B cell (primary cell): ENCODE data around the gene RFT1. TPM values are rescaled to one million over a fixed set of nuclear protein-coding genes. Genes with fewer than 3 reads are reported as not detected.

Experiments used
- ATAC-seq: fragments of 200-7000 bp; cut with Tn5 transposase; one replicate; pipeline ENCODE4 v1.10.0; 2021; ENCODE audit warnings: low read depth, mild to moderate bottlenecking, moderate number of reproducible peaks, moderate library complexity
- CTCF ChIA-PET: fragments of 350-600 bp; sonication (Branson Sonifier 250); formaldehyde crosslinking; loops from one replicate; lab custom pipeline; 2021; ENCODE audit warnings: antibody characterized with exemption, inconsistent platforms; lab: Charles Lee
- POLR2A ChIA-PET: fragments of 350-600 bp; sonication (Branson Sonifier 250); formaldehyde crosslinking; loops from one replicate; lab custom pipeline; 2021; ENCODE audit warnings: antibody characterized with exemption; lab: Charles Lee
- DNase-seq: peaks from one replicate; pipeline ENCODE4 v3.0.0; 2013
- H2AFZ ChIP-seq: 2 replicates; pipeline ENCODE4 v1.6.1; 2012; ENCODE audit warnings: mild to moderate bottlenecking, low read depth, low read length; ENCODE audit not compliant: insufficient read depth, poor library complexity, severe bottlenecking
- H3K27ac ChIP-seq, 2 donors: 1 replicate in 1 of 2; 2 replicates in 1 of 2; pipeline ENCODE4 v1.5.1; 2012 to 2013; ENCODE audit warnings: low read length in 2 of 2, mild to moderate bottlenecking in 2 of 2, moderate library complexity in 1 of 2
- H3K27me3 ChIP-seq, 4 experiments: fragments of 200-600 bp in 1 of 4; sonication (generic) in 1 of 4; replicated peaks in 1 of 4; 1 replicate in 2 of 4; 2 replicates in 2 of 4; pipeline versions ENCODE4 v1.6.1 to v1.7.0; 2013 to 2016; ENCODE audit warnings: low read length in 3 of 4, mild to moderate bottlenecking in 2 of 4, mixed read lengths in 1 of 4, moderate library complexity in 1 of 4; ENCODE audit not compliant: insufficient read depth in 4 of 4, control insufficient read depth in 3 of 4; ENCODE audit errors: control extremely low read depth in 1 of 4
- H3K36me3 ChIP-seq, 2 experiments: replicated peaks in 1 of 2; 1 replicate in 1 of 2; 2 replicates in 1 of 2; pipeline versions ENCODE4 v1.6.1 to v1.7.1; 2013; ENCODE audit warnings: low read length in 1 of 2; ENCODE audit not compliant: insufficient read depth in 2 of 2, control insufficient read depth in 1 of 2; ENCODE audit errors: control extremely low read depth in 1 of 2, extremely low read depth in 1 of 2
- H3K4me1 ChIP-seq, 2 donors: fragments of 200-600 bp in 1 of 2; sonication (generic) in 1 of 2; 1 replicate in 1 of 2; 2 replicates in 1 of 2; pipeline versions ENCODE4 v1.5.1 to v1.6.1; 2013 to 2017; ENCODE audit warnings: low read length in 2 of 2; ENCODE audit not compliant: control insufficient read depth in 2 of 2, insufficient read depth in 2 of 2
- H3K4me2 ChIP-seq: replicated peaks from 2 replicates; pipeline ENCODE3; 2012; ENCODE audit warnings: mild to moderate bottlenecking, low read depth, low read length; ENCODE audit not compliant: poor library complexity, severe bottlenecking
- H3K4me3 ChIP-seq, 5 experiments: fragments of 200-600 bp in 1 of 5; sonication (generic) in 1 of 5; 1 replicate in 3 of 5; 2 replicates in 2 of 5; pipeline versions ENCODE4 v1.5.1 to v1.7.0; 2011 to 2016; ENCODE audit warnings: low read length in 4 of 5, mild to moderate bottlenecking in 4 of 5, low read depth in 2 of 5, control low read depth in 1 of 5, moderate library complexity in 1 of 5; ENCODE audit not compliant: insufficient read depth in 1 of 5; ENCODE audit errors: control extremely low read depth in 1 of 5, extremely low read depth in 1 of 5
- H3K79me2 ChIP-seq: fragments of 200-600 bp; sonication (generic); one replicate; pipeline ENCODE4 v1.6.0; 2016; ENCODE audit warnings: low read length; ENCODE audit not compliant: control insufficient read depth, insufficient read depth
- H3K9ac ChIP-seq: fragments of 200-600 bp; sonication (generic); 2 replicates; pipeline ENCODE4 v1.6.1; 2017; ENCODE audit warnings: mild to moderate bottlenecking, low read length, moderate library complexity
- H3K9me3 ChIP-seq, 3 donors: one replicate each; pipeline versions ENCODE4 v1.6.1 to v1.7.1; 2013; ENCODE audit warnings: low read length in 2 of 3; ENCODE audit not compliant: control insufficient read depth in 2 of 3, insufficient read depth in 1 of 3; ENCODE audit errors: control extremely low read depth in 1 of 3
- H4K20me1 ChIP-seq: 2 replicates; pipeline ENCODE4 v1.6.0; 2012; ENCODE audit warnings: mild to moderate bottlenecking, low read length; ENCODE audit not compliant: insufficient read depth, control insufficient read depth, poor library complexity, severe bottlenecking
- H3K27ac Mint-ChIP-seq: one replicate; pipeline ENCODE4 v1.8.0; 2021; ENCODE audit warnings: mixed read lengths
- H3K27me3 Mint-ChIP-seq: one replicate; pipeline ENCODE4 v1.8.0; 2021; ENCODE audit warnings: mixed read lengths
- H3K4me1 Mint-ChIP-seq: one replicate; pipeline ENCODE4 v1.8.0; 2021; ENCODE audit warnings: mixed read lengths
- H3K4me3 Mint-ChIP-seq: one replicate; pipeline ENCODE4 v1.8.0; 2021; ENCODE audit warnings: mixed read lengths
- H3K9me3 Mint-ChIP-seq: one replicate; pipeline ENCODE4 v1.8.0; 2022; ENCODE audit warnings: mixed read lengths; ENCODE audit not compliant: insufficient read depth
- CTCF ChIP-seq: fragments of 200-600 bp; IDR thresholded peaks from one replicate; pipeline ENCODE4 v1.8.0; 2022; ENCODE audit warnings: antibody characterized with exemption, mild to moderate bottlenecking
- EZH2 ChIP-seq: IDR thresholded peaks from 2 replicates; pipeline ENCODE4 v1.6.1; 2012; ENCODE audit warnings: borderline replicate concordance, low read depth, mild to moderate bottlenecking, moderate library complexity, low read length; ENCODE audit not compliant: insufficient read depth, poor library complexity, severe bottlenecking
- WGBS: methylation state at CpG from one replicate; pipeline ENCODE4 v1.1.5; 2013; ENCODE audit warnings: missing lambda C conversion rate; ENCODE audit not compliant: insufficient coverage; 5-methylcytosine and 5-hydroxymethylcytosine counted together
- intact Hi-C: fragments of 100-400 bp; cut with micrococcal nuclease; formaldehyde crosslinking; loops from one replicate; pipeline ENCODE4 v1.10.0; 2022
- polyA plus RNA-seq: library from polyadenylated mRNA; depleted of rRNA; stranded (reverse); fragments of >200 nt; gene quantifications from 2 replicates; pipeline ENCODE4 v1.2.3, GENCODE V29; 2012
- total RNA-seq, 2 donors: library from RNA; stranded (reverse); fragments of 120-200 nt in 1 of 2; gene quantifications; 1 replicate in 1 of 2; 2 replicates in 1 of 2; pipeline versions ENCODE4 v1.2.3 to v1.2.4, GENCODE V29; 2013 to 2022

Gene RFT1
- total and polyA plus RNA-seq, 2 donors (not counting 1 experiment from before 2014, with no cell fraction given): 12.1 to 28.9 TPM

GRCh38 chr3:53139906-53140846 is 9.9 kb upstream of the RFT1 start:
- 76% methylated on average over 5 of the region's 6 CpGs for WGBS
- no peak overlapping the region for H3K27ac ChIP-seq
- POLR2A ChIA-PET: no interaction called here
- intact Hi-C loops: no loop called here
- H3K4me2 ChIP-seq: no peak overlapping the region
- no peak overlapping the region for H3K9ac ChIP-seq
- H3K4me1 ChIP-seq: no peaks in the 10 kb centered on the region
- Mint-ChIP-seq H3K27me3 (no peaks in the 10 kb centered on the region), H3K9me3 (no peaks in the 10 kb centered on the region), H3K4me1 (no peaks in the 10 kb centered on the region), H3K27ac (no peak overlapping the region), H3K4me3 (no peak overlapping the region)
- no peaks in the 10 kb centered on the region for H3K36me3 ChIP-seq
- H3K79me2 ChIP-seq: no peaks in the 10 kb centered on the region
- H3K27me3 ChIP-seq: no peaks in the 10 kb centered on the region
- H3K4me3 ChIP-seq: no peak overlapping the region
- H4K20me1 ChIP-seq: no peaks in the 10 kb centered on the region
- no peaks in the 10 kb centered on the region for H3K9me3 ChIP-seq
- no peak overlapping the region for H2AFZ ChIP-seq
- ATAC-seq (no peak), DNase-seq (no peak)
- no peak for TF ChIP-seq EZH2
- TF ChIP-seq CTCF: no peak
- CTCF ChIA-PET: no interaction called here
